PC-9 (cell line): ENCODE measurements around the gene MRFAP1L1.

Source experiments
- EZH2 ChIP-seq: fragments of 200-600 bp; sonication (generic); IDR thresholded peaks from 2 replicates; pipeline ENCODE4 v1.8.0; 2017; ENCODE audit warnings: antibody characterized with exemption, low read depth
- TF ChIP-seq, protein P1 (sequence below): fragments of 200-600 bp; sonication (generic); conservative IDR thresholded peaks from 2 replicates; pipeline ENCODE4 v1.6.1; 2017; ENCODE audit warnings: mixed run types, antibody characterized with exemption, mild to moderate bottlenecking, moderate library complexity

DNA sequence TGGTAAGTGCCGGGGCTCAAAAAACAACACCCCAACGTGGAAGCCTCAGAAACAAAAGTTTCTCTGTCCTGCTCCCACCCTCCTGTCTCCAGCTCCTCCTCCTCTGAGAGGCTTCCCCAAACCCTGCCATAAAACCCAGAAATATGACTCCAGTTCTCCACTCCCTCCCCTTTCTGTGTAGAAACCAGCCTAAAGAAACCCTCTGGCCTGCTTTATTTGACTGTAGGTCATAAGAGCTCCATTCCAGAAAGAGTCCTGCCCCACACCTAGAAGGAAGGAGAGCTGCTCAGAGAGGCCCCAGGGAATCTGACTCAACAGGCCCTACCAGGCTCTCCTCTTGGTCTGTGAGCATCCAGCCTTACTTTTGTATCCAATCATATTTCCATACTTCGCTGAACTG is 16.9 kb downstream of the MRFAP1L1 start:
- TF ChIP-seq, protein P1, sequence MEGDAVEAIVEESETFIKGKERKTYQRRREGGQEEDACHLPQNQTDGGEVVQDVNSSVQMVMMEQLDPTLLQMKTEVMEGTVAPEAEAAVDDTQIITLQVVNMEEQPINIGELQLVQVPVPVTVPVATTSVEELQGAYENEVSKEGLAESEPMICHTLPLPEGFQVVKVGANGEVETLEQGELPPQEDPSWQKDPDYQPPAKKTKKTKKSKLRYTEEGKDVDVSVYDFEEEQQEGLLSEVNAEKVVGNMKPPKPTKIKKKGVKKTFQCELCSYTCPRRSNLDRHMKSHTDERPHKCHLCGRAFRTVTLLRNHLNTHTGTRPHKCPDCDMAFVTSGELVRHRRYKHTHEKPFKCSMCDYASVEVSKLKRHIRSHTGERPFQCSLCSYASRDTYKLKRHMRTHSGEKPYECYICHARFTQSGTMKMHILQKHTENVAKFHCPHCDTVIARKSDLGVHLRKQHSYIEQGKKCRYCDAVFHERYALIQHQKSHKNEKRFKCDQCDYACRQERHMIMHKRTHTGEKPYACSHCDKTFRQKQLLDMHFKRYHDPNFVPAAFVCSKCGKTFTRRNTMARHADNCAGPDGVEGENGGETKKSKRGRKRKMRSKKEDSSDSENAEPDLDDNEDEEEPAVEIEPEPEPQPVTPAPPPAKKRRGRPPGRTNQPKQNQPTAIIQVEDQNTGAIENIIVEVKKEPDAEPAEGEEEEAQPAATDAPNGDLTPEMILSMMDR, result no peak
- TF ChIP-seq EZH2, result no peak
